OCI-LY1 (cell line): ENCODE data around the gene IGSF3.

ENCODE experiments used
- H2AFZ ChIP-seq: fragments of 200-600 bp; sonication (generic), shearing (Covaris generic); 2 replicates; pipeline ENCODE4 v1.6.0; 2014; ENCODE audit warnings: antibody characterized with exemption, mild to moderate bottlenecking, low read length
- H3F3A ChIP-seq: fragments of 200-600 bp; sonication (generic), shearing (Covaris generic); 2 replicates; pipeline ENCODE4 v1.6.0; 2014; ENCODE audit warnings: mild to moderate bottlenecking, antibody characterized with exemption, low read length, moderate library complexity; ENCODE audit not compliant: insufficient read depth
- H3K27ac ChIP-seq: fragments of 200-600 bp; sonication (generic); 2 replicates; pipeline ENCODE4 v1.5.1; 2014; ENCODE audit warnings: low read length, mixed run types, mild to moderate bottlenecking, low read depth; ENCODE audit not compliant: poor library complexity, severe bottlenecking
- H3K27me3 ChIP-seq: fragments of 200-600 bp; sonication (generic); 2 replicates; pipeline ENCODE4 v1.6.0; 2014; ENCODE audit warnings: antibody characterized with exemption, mild to moderate bottlenecking, low read length, moderate library complexity; ENCODE audit not compliant: insufficient read depth
- H3K36me3 ChIP-seq: fragments of 200-600 bp; sonication (generic); 2 replicates; pipeline ENCODE4 v1.6.1; 2014; ENCODE audit warnings: mild to moderate bottlenecking, antibody characterized with exemption, low read length, moderate library complexity, mixed read lengths; ENCODE audit not compliant: insufficient read depth
- H3K4me1 ChIP-seq: fragments of 200-600 bp; sonication (generic); 2 replicates; pipeline ENCODE4 v1.5.1; 2014; ENCODE audit warnings: mild to moderate bottlenecking, low read length, moderate library complexity; ENCODE audit not compliant: insufficient read depth, severe bottlenecking
- H3K4me2 ChIP-seq: fragments of 200-600 bp; sonication (generic), shearing (Covaris generic); 2 replicates; pipeline ENCODE4 v1.6.1; 2014; ENCODE audit warnings: low read length
- H3K4me3 ChIP-seq: fragments of 200-600 bp; sonication (generic); 2 replicates; pipeline ENCODE4 v1.5.1; 2014; ENCODE audit warnings: low read length, low read depth, mild to moderate bottlenecking, mixed read lengths; ENCODE audit not compliant: poor library complexity, severe bottlenecking
- H3K79me2 ChIP-seq: fragments of 200-600 bp; shearing (Covaris generic); 2 replicates; pipeline ENCODE4 v1.6.1; 2016; ENCODE audit warnings: mixed run types, low read length, mixed read lengths; ENCODE audit not compliant: insufficient read depth
- H3K9ac ChIP-seq: fragments of 200-600 bp; sonication (generic), shearing (Covaris generic); 2 replicates; pipeline ENCODE4 v1.6.1; 2014; ENCODE audit warnings: mild to moderate bottlenecking, low read length, mixed read lengths
- H3K9me2 ChIP-seq: fragments of 200-600 bp; sonication (generic), shearing (Covaris generic); 2 replicates; pipeline ENCODE4 v1.6.1; 2014; ENCODE audit warnings: low read depth, mild to moderate bottlenecking, low read length, mixed read lengths
- H3K9me3 ChIP-seq: fragments of 200-600 bp; shearing (Covaris generic); 2 replicates; pipeline ENCODE4 v1.6.1; 2014; ENCODE audit warnings: low read length, mixed read lengths
- H4K20me1 ChIP-seq: fragments of 200-600 bp; sonication (generic), shearing (Covaris generic); 2 replicates; pipeline ENCODE4 v1.6.0; 2016; ENCODE audit warnings: mild to moderate bottlenecking, low read length; ENCODE audit not compliant: insufficient read depth
- EZH2 ChIP-seq: fragments of 200-600 bp; sonication (generic), shearing (Covaris generic); IDR thresholded peaks from 2 replicates; pipeline ENCODE4 v1.8.0; 2017; ENCODE audit warnings: borderline replicate concordance, mixed run types, mild to moderate bottlenecking, antibody characterized with exemption, low read length, moderate library complexity, mixed read lengths
- TF ChIP-seq, protein P1 (sequence below): fragments of 200-600 bp; sonication (generic), shearing (Covaris generic); IDR thresholded peaks from 2 replicates; pipeline ENCODE4 v1.5.1; 2017; ENCODE audit warnings: mild to moderate bottlenecking, antibody characterized with exemption, low read length, moderate library complexity, mixed read lengths

IGSF3 gene

DNA sequence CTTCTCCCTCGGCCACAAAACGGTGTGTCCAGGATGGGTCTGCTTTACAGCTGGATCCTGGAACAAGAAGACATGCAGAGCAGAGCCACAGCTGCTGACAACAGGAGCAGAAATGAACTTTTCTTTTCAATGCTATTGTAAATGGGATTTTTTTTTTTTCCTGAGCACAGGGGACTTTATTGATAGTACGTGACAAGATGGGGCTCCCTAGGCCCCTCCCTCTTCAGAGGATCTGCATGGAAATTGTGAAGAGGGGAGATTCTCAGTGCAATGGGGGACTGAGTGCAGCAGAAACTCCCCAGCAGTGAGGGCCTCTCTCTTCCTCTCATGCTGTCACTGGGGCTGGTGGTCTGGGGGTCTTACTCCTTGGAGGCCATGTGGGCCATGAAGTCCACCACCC, 45.9 kb upstream of the IGSF3 start:
- no peaks in the 10 kb centered on the region for H3K79me2 ChIP-seq
- H3F3A ChIP-seq: no peaks in the 10 kb centered on the region
- no peak overlapping the region for H3K9ac ChIP-seq
- no peaks in the 10 kb centered on the region for H3K9me2 ChIP-seq
- H2AFZ ChIP-seq: no peak overlapping the region
- H3K4me1 ChIP-seq: peaks cover 27% of the 10 kb centered on the region
- no peaks in the 10 kb centered on the region for H3K9me3 ChIP-seq
- H3K27ac ChIP-seq: no peak overlapping the region
- no peak overlapping the region for H3K4me2 ChIP-seq
- TF ChIP-seq, protein P1, sequence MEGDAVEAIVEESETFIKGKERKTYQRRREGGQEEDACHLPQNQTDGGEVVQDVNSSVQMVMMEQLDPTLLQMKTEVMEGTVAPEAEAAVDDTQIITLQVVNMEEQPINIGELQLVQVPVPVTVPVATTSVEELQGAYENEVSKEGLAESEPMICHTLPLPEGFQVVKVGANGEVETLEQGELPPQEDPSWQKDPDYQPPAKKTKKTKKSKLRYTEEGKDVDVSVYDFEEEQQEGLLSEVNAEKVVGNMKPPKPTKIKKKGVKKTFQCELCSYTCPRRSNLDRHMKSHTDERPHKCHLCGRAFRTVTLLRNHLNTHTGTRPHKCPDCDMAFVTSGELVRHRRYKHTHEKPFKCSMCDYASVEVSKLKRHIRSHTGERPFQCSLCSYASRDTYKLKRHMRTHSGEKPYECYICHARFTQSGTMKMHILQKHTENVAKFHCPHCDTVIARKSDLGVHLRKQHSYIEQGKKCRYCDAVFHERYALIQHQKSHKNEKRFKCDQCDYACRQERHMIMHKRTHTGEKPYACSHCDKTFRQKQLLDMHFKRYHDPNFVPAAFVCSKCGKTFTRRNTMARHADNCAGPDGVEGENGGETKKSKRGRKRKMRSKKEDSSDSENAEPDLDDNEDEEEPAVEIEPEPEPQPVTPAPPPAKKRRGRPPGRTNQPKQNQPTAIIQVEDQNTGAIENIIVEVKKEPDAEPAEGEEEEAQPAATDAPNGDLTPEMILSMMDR: no peak
- H3K4me3 ChIP-seq: no peak overlapping the region
- no peaks in the 10 kb centered on the region for H3K27me3 ChIP-seq
- H4K20me1 ChIP-seq: no peaks in the 10 kb centered on the region
- no peaks in the 10 kb centered on the region for H3K36me3 ChIP-seq

DNA sequence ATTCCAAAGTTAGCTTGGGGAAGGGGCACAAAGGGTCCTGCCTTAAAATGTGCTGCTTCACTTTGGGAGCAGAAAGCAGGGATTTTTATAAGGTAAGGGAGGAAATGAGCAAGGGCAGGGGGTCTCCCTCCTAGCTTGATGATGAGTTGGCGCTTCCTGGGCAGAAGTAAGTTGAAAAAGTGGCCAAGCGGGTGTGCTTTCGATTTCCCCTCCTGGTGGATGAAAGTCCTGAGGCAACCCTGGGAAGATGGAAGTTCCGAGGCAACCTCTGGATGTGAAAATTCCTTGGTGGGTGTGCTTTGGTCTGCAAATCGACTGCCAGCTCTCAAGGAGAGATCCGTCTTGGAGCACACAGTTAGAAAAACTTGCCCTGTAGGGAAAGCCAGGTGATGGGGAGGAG, 45.0 kb upstream of the IGSF3 start:
- H3F3A ChIP-seq: no peaks in the 10 kb centered on the region
- no peaks in the 10 kb centered on the region for H3K36me3 ChIP-seq
- no peaks in the 10 kb centered on the region for H4K20me1 ChIP-seq
- H3K9me3 ChIP-seq: no peaks in the 10 kb centered on the region
- no peak overlapping the region; the same call in 1 of the 2 replicates for H3K4me2 ChIP-seq
- peaks cover 27% of the 10 kb centered on the region for H3K4me1 ChIP-seq
- H3K4me3 ChIP-seq: no peak overlapping the region
- H3K9me2 ChIP-seq: no peaks in the 10 kb centered on the region
- TF ChIP-seq, protein P1: no peak
- TF ChIP-seq EZH2: no peak
- H2AFZ ChIP-seq: no peak overlapping the region
- no peak overlapping the region for H3K27ac ChIP-seq
- H3K27me3 ChIP-seq: no peaks in the 10 kb centered on the region
- H3K9ac ChIP-seq: no peak overlapping the region
- H3K79me2 ChIP-seq: no peaks in the 10 kb centered on the region

DNA sequence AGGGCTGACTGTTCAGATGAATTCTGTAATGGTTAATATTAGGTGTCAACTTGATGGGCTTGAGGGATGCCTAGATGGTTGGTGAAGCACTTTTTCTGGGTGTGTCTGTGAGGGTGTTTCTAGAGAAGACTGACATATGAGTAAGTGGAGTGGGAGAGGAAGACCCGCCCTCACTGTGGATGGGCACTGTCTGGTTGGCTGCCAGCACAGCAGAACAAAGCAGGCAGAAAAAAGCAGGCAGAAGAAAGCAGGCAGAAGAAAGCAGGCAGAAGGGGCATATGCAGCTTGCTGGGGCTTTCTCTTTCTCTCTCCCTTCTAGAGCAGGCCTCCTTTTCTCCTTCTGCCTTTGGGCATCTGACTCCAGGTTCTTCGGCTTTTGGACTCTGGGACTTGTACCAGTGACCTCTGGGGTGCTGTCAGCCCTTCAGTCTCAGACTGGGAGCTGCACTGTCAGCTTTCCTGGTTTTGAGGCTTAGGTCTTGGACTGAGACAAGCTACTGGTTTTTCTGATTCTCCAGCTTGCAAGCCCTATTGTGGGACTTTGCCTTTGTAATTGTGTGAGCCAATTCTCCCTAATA, 43.8 kb upstream of the IGSF3 start:
- no peaks in the 10 kb centered on the region for H3K27me3 ChIP-seq
- TF ChIP-seq, protein P1: no peak
- no peak for TF ChIP-seq EZH2
- no peaks in the 10 kb centered on the region for H3F3A ChIP-seq
- H3K36me3 ChIP-seq: no peaks in the 10 kb centered on the region
- H3K9me2 ChIP-seq: no peaks in the 10 kb centered on the region
- H3K79me2 ChIP-seq: no peaks in the 10 kb centered on the region
- H3K4me3 ChIP-seq: no peak overlapping the region
- no peaks in the 10 kb centered on the region for H4K20me1 ChIP-seq
- H3K27ac ChIP-seq: no peak overlapping the region
- H3K9me3 ChIP-seq: 0 out of 2 replicates have a peak, but pooled peaks cover 2% of the 10 kb centered on the region
- H3K4me1 ChIP-seq: peaks cover 19% of the 10 kb centered on the region
- H3K4me2 ChIP-seq: no peak overlapping the region
- H3K9ac ChIP-seq: no peak overlapping the region
- no peak overlapping the region for H2AFZ ChIP-seq
